ENCODE data around the gene CFAP61.
A peak's percentile ranks its signal among the peaks of the same experiment; 100 is the strongest.

CFAP61 gene

DNA sequence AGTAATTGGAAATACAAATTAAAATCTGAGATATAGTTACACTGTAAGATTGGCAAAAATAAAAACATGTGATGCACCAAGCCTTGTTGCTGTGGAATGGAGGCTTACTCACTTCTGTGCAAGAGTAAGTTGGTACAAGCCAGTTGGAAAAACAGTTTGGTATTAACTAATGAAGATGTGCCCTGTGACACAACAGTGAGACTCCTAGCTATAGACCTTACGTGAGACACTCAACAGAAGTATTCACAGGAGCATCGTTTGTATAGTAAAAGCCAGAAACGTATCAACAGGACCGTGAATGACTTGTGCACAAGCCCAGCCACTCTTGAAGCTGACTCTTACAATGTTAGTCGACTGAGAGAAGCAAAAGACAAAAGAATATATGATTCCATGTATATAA lies 20.5 kb upstream of the CFAP61 start:
- DNase-seq (ENCODE audit: low read depth) = no peak

DNA sequence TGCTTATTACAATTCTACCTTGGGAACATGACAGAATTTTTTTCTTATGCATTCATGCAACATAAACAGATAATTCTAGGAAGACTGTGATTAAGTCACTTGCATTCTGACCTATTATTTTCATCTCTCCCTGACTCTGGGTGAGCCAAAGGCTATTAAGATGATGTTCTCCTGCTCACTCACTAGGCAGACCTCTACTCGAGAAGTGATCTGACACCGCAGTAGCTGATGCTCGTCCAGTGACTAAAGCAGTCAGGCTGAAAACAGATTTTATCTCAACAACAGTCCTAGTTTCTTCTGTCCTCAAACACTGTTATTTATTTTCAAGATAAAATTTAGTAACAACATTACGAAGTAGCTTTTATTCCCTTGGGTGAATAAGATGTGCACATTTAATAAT lies 17.8 kb upstream of the CFAP61 start:
- DNase-seq (ENCODE audit: low read depth) = peak; percentile 31

DNA sequence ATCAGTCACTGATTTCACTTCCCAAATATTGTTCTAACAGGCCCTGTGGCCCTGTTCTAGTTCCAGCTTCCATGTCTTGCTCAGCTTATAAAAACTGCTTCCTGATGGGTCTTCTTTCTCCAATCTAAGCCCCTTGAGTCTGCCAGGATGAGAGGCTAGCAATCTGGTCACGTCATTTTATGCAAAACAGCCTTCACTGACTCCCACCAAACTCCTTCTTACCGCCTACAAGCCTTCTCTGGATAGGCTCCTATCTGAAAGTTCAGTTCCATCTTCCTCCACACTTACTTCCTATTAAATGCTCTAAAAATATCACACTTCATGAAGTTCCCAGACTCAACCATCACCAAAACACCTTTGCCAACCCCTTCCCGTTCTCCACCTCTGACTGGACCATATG lies 15.6 kb upstream of the CFAP61 start:
- DNase-seq (ENCODE audit: low read depth) = no peak

DNA sequence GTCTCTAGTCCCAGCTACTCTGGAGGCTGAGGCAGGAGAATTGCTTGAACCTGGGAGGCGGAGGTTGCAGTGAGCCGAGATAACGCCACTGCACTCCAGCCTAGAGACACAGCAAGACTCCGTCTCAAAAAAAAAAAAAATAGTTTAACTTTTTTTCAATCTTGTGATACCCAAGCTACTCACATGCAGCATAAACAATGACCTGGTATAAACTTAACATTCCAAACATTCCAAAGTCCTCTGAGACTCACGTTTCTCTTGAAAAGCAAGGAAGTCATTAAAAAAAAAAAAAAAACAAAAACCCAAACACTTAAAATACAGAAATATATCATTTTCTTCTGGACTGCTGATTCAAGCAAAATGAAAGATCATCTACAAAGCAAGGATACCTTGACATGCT lies 14.4 kb upstream of the CFAP61 start:
- peak; percentile 50 for DNase-seq (ENCODE audit: low read depth)

DNA sequence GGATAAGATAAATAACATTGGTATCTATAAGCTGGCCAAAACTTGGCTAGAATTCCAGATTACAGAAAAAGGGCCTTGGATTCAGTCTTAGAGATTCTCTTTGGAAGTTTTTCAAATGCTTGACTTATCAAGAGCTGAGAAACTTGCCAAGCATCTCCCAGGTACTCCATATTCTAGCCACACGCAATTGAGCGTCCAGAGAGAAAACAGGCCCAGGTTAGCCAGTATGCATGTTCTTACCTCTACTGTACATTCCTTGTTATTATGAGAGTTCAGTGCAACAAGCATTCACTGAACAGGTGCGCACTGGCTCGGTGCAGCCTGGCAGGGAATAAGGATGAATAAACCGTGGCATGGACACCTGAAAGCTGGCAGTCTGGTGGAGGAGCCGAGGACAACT lies 13.7 kb upstream of the CFAP61 start:
- no peak for DNase-seq (ENCODE audit: low read depth)

DNA sequence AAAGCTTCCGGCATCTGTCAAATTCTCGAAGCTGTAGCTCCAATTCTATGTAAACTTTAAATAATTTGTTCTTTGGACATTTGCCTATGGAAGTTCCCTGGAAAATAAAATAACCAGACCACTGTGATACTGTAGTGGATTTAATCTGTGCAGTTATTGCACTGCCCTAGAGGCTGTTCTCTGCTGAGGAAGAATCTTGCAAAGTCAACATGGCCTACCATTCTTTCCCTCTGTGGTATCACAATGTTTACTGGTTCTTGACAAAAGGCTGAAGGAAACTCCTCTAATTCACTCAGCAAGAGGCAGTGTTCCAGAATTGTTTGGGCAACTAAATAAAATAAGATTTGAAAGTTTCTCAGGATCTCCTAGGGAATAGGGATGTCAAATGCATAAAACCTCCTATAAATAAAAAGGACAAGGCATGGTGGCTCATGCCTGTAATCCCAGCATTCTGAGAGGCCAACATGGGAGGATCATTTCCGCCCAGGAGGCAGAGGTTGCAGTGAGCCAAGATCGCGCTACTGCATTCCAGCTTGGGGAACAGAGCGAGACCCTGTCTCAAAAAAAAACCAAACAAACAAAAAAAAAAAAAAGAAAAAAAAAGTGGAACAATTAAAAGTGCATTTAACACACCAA lies 12.5 kb upstream of the CFAP61 start:
- no peak for DNase-seq (ENCODE audit: low read depth)

DNA sequence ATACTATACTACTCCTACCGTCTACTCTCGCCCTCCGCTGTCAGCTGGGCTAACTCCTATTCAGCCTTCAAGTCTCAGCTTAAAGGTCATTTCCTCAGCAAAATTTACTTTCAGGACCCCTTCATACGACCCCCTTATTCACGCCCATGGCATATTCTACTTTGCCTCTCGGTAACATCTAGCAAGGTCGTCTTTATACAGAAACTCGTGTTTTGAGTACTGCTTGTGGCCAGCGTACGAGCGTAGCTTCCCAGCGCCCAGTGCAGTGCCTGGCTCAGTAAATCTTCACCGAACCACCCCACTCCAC lies 612 bp upstream of the CFAP61 start:
- peak; percentile 23 for DNase-seq (ENCODE audit: low read depth)

DNA sequence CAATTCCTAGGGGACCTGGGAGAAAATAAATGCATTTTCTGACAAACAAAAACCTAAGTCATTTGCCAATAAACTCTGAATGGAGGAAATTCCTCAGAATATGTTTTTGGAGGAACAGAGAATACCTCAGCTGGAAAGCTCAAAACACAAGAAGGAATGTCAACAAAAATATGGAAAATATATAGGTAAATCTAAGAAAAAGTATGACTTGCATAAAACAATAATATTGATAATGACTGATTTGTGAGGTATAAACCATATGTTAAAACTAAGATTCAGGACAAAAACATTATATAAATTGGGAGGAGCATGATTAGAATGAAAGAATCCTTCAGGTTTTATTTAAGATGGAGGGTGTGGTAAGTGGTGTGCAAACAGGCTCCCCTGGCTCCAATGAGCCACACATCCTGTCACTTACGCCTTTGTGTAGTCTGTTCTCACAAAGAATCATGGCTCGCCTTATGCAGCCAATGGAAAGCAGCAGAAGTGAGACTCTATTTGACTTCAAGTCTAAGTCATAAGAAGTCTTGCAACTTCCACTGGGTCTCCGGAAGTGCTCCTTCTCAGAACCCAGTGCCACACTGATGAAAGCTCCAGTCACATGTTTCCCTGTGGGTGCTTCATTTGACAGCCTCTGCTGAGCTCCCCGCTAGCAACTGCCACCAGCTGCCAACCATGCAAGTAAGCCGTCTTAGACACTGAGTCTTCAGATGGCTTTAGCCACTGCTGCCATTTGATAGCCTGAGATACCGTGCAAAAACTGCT lies 8.1 kb downstream of the CFAP61 start:
- DNase-seq (ENCODE audit: low read depth) = no peak

DNA sequence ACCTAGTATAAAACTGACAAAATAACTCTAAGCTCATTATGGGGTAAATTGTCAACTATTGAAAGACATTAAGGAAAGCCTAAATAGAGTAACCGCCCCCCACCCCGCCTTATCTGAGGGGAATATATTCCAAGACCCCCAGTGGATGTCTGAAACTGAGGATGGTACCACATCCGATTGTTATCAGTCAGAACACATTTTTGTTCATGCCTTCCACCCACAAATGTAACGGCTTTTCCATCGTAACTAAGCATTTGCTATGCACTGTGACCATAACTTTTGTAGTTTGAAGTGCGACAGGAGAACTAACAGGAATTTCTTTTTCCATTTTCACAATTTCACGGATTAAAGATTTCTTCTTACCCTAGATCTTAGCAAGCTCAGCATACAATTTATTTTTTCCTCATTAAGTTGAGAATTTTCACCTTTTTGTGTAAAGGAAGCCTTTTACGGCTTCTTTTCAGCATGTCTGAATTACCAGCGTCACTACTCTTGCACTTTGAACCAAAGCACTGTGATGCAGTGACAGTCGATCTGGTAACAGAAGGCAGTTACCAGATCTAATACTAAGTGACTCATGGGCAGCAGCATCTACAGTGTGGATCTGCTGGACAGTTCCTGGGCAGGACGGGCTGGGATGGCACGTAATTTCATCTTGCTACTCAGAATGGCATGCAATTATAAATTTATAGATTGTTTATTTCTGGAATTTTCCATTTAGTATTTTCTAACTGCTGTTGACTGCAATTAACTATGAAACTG lies 11.8 kb downstream of the CFAP61 start:
- DNase-seq (ENCODE audit: low read depth) = no peak

DNA sequence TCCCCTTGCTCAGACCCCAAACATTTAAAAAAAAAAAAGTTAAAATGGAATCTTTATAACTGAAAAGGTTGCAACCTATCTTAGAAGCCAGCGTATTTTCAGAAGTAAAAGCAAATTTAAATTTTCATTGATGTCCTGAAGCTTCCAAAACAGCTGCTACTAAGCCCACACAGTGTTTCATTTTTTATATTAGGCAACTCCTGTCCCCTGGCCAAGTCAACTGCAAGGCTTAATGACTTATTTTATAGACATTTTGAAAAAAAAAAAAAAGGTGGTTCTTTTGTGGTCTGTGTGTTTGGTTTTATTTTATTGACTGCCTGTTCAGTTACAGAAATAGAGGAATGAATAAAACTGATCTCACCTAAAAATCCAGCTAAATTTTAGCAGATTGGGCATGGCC lies 13.0 kb downstream of the CFAP61 start:
- DNase-seq (ENCODE audit: low read depth) = no peak

DNA sequence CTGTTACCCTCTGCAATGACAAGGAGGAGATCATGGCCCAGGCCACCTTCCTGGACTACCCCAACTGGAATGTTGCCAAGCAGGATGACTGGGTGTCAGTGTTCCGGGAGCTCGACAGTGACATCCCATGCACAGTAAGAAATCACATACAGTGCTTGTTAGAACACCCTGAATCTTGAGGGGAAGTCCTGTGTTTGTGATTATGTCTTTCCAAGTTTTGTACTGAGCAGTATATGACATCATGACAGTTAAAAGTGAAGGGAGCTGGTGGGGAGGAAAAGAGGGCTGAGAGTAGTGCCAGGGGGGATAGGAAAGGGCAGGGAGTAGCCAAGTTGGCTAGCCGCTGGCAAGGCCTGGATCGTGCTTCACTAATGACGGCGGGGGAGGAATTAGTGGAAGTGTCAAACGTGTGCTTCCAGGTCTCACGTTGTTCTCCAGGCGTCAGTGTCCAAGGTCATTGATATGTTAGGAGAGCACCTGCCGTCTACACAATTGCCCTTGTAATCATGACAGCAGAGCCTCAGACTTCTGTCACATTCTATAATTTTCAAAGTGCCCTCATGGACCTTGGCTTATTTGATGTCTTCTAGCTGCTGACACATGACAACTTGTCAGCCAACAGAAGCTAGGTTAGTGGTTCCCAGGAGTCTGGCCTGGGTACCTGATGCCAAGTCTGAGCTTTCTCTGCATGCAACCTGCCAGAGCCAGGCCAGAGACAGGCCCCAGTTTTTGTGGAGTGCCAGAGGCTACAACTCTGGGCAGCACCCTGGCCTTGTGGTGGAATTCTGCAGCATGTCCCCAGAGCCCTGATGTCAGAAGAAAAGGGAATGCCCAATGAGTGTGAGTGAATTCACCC lies 18.8 kb downstream of the CFAP61 start:
- no peak for DNase-seq (ENCODE audit: low read depth)

DNA sequence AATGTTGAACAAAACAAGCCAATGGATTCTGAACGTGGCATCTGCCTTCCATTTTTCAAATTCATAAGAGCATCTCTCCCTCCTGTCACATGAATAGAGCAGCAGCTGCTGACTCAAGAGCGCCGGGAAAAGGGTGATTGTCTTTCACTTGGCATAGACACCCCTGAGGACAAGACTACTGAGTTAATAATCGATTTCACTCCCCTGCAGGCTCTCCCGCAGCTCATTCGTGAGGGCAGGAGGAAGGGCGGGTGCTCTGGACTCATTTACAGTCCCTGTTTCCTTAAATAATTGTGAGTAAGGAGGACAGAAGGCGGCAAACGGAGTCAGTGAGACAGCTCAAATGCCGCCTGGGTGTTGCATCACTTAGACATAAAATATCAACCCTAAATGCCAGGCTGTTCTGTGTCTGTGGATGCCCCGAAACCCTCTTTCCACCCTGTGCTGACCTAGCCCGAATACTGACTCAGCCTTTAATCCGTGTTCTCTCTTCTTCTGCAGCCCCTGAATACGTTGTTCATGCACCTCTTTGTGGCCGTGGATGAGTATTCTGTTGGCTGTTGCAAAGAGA lies 21.6 kb downstream of the CFAP61 start:
- DNase-seq (ENCODE audit: low read depth) = no peak

DNA sequence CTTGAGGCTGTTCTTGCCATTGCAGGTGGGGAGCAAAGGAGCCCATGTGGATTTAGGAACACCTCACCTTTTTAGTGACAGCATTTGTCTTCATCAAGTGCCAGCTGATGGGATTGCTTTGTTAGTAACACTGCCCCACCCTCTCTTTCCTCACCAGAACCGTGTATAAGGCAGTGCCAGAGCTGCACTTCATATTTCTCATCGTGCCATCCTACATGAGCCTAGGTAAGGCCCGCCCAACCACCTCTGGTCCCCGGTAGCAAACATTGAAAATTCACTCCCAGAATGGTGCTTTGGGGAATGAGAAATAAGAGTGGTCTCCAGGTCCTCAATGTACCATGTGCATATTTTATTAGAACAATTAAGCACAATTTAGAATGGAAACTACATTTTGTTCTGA lies 22.7 kb downstream of the CFAP61 start:
- no peak for DNase-seq (ENCODE audit: low read depth)

DNA sequence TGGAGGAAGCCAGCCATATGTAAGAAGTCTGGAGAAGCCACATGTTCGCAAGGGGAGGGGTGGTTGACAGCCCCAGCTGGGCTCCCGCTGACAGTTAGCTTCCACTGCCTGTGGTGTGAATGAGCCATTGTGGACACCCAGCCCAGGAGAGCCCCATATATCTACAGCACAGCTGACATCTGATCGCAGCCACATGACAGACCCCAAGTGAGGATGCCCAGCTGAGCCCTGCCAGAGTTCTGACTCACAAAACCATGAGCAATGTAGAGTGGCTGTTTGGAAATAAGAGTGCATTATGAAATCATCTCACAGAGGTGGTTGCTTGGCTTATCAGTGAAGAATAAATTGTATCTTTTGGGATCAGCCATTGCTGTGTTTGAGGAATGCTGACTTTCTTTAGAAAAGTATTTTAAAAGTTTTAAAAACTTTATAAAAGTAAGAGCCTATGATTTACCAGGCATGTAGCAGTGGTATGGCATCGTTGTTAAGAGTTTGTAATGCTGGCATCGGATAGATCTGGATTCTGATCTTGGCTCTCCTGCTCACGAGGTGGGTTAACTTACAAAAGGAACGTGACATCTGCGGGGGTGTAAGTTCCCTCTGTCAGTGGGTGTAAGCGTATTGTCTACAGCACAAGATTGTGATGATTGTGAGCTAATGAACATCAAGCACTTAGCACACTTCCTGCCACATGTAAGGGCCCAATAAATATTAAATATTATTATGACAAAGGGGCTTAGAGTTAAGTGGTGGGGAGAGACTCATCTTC lies 24.1 kb downstream of the CFAP61 start:
- peak; percentile 65 for DNase-seq (ENCODE audit: low read depth)

DNA sequence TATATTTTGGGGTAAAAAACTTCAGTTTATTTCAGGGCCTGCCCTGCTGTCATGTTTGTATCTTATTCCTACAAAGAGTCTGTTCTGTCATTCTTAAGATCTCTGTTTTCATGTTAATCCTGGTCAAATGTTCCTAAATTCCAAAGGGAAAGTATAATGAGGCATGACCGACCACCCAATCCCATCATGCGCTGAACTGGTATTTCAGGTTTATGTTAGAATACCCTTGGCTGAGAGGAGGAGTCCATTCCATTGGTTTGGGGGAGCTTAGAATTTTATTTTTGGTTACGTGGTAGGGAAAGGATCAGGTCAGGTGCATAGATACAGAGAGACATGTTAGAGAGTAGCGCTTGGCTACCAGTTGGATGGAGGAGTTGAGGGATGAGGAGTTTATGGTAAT lies 25.7 kb downstream of the CFAP61 start:
- no peak for DNase-seq (ENCODE audit: low read depth)

DNA sequence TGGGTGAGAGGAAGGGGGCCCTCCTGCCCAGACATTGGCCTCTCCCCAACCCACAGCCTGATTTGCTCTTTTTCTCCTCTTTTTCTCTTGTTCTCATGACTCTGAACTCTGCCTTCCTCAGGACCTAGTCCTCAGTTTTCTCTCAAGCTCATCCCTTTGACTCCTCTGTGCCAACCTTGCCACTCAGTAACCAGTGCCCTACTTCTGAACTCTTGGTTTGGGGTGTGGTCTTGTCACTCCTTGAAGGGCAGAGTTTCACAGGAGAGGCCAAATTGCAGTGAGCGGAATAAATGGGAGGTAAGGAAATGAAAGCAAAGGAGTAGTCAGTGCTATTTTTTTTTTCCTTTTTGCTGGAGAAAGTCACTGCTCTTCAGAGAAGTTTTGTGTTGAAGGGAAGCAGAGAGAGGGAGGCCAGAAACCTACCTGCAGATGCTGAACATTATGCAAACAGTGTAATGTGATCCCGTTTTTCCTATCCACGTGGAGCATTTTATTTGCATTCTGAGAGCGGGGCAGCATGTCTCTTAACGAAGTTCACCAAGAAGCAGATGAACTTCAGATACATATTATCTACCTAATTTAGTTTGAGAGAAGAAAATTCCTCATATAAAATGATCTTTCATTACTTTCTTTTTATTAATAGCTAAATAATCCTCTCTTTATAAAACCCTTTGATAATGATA lies 26.9 kb downstream of the CFAP61 start:
- no peak for DNase-seq (ENCODE audit: low read depth)

DNA sequence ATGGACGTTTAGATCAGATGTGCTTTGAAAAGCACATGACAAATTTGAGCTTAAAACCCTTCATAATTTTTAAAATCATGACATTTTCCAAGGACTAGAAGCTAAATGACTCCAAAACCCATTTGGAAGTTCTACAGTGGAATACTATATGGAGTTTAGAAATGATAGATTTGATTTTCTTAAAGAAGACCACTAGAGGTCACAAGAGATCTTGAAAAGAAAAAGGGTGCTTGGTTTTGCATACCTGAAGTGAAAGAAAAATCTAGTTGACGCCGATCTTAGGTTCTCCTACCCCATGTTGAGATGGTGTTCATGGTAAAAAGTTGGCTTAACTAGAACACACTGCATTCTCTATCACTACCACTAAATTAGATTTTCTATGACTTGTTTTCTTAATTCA lies 31.5 kb downstream of the CFAP61 start:
- DNase-seq (ENCODE audit: low read depth) = peak; percentile 22

DNA sequence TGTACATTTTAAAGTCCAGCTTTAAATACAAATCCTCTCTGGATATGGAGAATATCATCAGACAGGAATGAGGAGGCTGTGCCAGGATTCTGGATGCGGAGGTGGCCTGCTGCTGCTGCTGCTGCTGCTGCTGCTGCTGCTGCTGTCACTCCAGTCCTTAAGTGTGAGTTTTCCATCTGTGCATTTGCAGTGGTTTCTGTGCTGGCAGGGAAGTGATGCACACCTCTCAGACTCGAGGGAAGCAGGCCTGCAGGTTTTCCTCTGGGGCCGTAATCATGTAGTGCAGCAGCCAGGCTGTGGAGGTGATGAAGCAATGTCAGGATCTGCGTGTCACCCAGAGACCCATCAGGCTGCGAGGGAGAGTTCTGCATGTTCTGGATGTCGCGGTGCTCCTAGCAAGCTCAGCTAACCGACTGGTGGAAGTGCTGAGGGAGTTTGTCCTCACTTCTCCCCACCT lies 32.0 kb downstream of the CFAP61 start:
- no peak for DNase-seq (ENCODE audit: low read depth)

DNA sequence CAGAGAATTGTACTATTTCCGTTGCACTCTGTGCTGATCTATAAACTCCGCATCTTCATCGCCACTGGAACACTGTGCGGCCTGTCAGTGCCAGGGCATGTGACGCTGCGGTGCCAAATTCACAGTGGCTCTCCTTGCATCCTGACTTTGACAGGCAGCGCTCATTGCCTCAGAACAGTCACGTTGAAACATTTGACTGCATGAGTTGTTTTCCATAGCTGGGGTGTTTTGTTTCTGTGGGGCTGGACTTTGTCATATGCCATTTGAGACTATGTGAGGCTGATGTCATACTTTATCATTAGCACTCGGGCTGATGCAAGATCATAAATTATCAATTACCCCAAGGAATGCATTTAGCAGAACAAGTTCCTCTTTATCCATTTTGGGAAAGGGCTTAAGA lies 32.7 kb downstream of the CFAP61 start:
- DNase-seq (ENCODE audit: low read depth) = no peak

DNA sequence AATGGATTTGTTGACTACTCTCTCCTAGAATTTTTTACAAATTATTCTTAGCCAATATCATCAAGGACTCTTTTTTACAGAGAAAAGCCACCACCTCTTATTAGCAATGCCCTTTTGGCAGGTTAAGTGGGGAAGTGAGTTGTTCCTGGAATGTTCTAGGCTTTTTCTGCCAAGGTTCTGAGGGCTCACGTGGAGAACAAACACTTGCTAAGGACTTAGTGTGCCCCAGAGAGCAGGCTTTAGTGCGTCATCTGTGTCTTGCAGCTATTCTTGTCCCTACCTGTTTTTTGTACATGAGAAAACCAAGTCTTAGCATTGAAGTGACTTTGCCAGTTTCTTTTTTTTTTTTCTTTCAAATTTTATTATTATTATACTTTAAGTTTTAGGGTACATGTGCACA lies 33.5 kb downstream of the CFAP61 start:
- no peak for DNase-seq (ENCODE audit: low read depth)

DNA sequence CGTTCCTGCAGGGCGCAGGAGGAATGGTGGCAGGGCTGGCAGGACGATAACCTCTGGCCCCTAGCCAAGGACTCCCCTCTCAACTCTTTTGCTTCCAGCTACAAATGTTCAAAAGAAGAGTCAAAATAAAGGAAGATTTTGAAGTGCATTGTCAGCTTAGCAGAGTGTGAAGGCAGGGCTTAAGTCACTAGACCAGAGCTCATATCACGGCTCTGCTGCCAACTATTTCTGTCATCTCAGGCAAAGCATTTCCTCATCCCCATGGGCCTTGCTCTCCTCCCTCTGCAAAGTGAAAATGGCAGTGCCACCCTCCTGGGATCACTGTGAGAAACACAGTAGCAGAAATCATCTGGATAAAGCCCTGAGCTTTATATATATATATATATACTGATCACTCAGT lies 36.7 kb downstream of the CFAP61 start:
- DNase-seq (ENCODE audit: low read depth) = no peak

All from iris pigment epithelial cell (primary cell).